ENCODE results near the gene OR2D3.

DNA sequence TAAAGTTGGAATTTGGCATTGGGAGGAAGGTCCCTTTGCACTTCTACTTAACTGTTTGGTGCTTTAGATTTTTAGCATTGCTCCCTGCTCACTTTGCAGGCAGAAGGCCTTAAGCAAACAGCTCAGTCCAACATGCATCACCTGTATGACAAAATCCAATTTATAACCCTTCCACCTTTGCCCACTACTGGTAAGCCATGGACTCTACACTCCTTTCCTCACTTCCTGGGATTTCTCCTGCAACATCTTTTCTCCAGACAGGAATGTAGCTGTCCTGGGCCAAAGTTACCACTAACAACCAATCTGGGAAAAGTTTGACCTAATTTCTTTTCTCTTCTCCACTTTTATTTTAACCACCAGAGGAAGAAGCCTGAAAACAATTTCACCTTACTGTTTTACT, 26.7 kb upstream of the OR2D3 start:
- no peak for TF ChIP-seq CTCF (IDR thresholded peaks at IDR 0.05)
- no peak for TF ChIP-seq EZH2phosphoT487 (IDR thresholded peaks at IDR 0.05; ENCODE audit: borderline replicate concordance, low read depth)
- no peak for TF ChIP-seq TAF1 (IDR thresholded peaks at IDR 0.05; ENCODE audit: borderline replicate concordance, low read depth, low read length)
- TF ChIP-seq SMC3 (IDR thresholded peaks at IDR 0.05; ENCODE audit: low read depth, low read length), result no peak
- TF ChIP-seq EP300 (IDR thresholded peaks at IDR 0.05; ENCODE audit: borderline replicate concordance in 1 of 2, low read depth in 1 of 2, low read length in 1 of 2), result no peak
- no peak for TF ChIP-seq GABPA (IDR thresholded peaks at IDR 0.05; ENCODE audit: low read depth)
- no peak for TF ChIP-seq JUND (IDR thresholded peaks at IDR 0.05)
